Hepatocyte (in vitro differentiated cells): ENCODE results near the gene AKNAD1.

Experiments used
- EZH2 ChIP-seq: fragments of 200-600 bp; sonication (generic); IDR thresholded peaks from 2 replicates; pipeline ENCODE4 v1.6.1; 2016; ENCODE audit warnings: antibody characterized with exemption, mild to moderate bottlenecking, borderline replicate concordance
- EZH2phosphoT487 ChIP-seq: fragments of 200-600 bp; sonication (generic); IDR thresholded peaks from one replicate; pipeline ENCODE4 v1.6.1; 2018; ENCODE audit warnings: antibody characterized with exemption, mild to moderate bottlenecking, low read depth, moderate library complexity; ENCODE audit not compliant: unreplicated experiment, severe bottlenecking
- TF ChIP-seq, protein P1 (sequence below): fragments of 200-600 bp; sonication (generic); IDR thresholded peaks from 2 replicates; pipeline ENCODE4 v1.5.1; 2016; ENCODE audit warnings: antibody characterized with exemption, mild to moderate bottlenecking; ENCODE audit not compliant: poor library complexity

GRCh38 chr1:108845446-108845845 is 11.4 kb downstream of the AKNAD1 start:
- TF ChIP-seq, protein P1, sequence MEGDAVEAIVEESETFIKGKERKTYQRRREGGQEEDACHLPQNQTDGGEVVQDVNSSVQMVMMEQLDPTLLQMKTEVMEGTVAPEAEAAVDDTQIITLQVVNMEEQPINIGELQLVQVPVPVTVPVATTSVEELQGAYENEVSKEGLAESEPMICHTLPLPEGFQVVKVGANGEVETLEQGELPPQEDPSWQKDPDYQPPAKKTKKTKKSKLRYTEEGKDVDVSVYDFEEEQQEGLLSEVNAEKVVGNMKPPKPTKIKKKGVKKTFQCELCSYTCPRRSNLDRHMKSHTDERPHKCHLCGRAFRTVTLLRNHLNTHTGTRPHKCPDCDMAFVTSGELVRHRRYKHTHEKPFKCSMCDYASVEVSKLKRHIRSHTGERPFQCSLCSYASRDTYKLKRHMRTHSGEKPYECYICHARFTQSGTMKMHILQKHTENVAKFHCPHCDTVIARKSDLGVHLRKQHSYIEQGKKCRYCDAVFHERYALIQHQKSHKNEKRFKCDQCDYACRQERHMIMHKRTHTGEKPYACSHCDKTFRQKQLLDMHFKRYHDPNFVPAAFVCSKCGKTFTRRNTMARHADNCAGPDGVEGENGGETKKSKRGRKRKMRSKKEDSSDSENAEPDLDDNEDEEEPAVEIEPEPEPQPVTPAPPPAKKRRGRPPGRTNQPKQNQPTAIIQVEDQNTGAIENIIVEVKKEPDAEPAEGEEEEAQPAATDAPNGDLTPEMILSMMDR: no peak
- TF ChIP-seq EZH2 (no peak), EZH2phosphoT487 (no peak)
